SK-N-SH treated with all-trans-retinoic acid at 6 μM for 48 hours (cell line): ENCODE results near the gene ST6GAL1.

ENCODE experiments used
- ATAC-seq: fragments of 200-7000 bp; cut with Tn5 transposase; 3 replicates; pipeline ENCODE4 v1.9.1; 2020; ENCODE audit warnings: mild to moderate bottlenecking, moderate library complexity
- ARNTL ChIP-seq: fragments of 450-650 bp; formaldehyde crosslinking; IDR thresholded peaks from 2 replicates; pipeline ENCODE4 v1.5.0; 2020; ENCODE audit warnings: low read depth, mild to moderate bottlenecking, moderate library complexity, borderline replicate concordance
- BACH2 ChIP-seq: fragments of 250-450 bp; sonication (Bioruptor Pico); IDR thresholded peaks from 2 replicates; pipeline ENCODE4 v1.9.0; 2021; ENCODE audit warnings: mild to moderate bottlenecking, borderline replicate concordance
- CSDC2 ChIP-seq: fragments of 250-450 bp; sonication (Bioruptor Pico); IDR thresholded peaks from 2 replicates; pipeline ENCODE4 v1.5.0; 2020; ENCODE audit warnings: mild to moderate bottlenecking, moderate library complexity
- ESRRG ChIP-seq: fragments of 250-450 bp; sonication (Bioruptor Pico); IDR thresholded peaks from 2 replicates; pipeline ENCODE4 v1.6.1; 2021; ENCODE audit warnings: mild to moderate bottlenecking
- GLIS3 ChIP-seq: fragments of 250-450 bp; sonication (Bioruptor Pico); IDR thresholded peaks from 2 replicates; pipeline ENCODE4 v1.5.0; 2020; ENCODE audit warnings: mild to moderate bottlenecking, moderate library complexity
- ISL1 ChIP-seq: fragments of 250-450 bp; sonication (Bioruptor Pico); IDR thresholded peaks from 2 replicates; pipeline ENCODE4 v2.1.2; 2022; ENCODE audit warnings: mild to moderate bottlenecking, moderate library complexity
- OSR1 ChIP-seq: fragments of 250-450 bp; sonication (Bioruptor Pico); IDR thresholded peaks from 2 replicates; pipeline ENCODE4 v1.8.0; 2022; ENCODE audit warnings: moderate library complexity, mild to moderate bottlenecking, inconsistent platforms
- PPARA ChIP-seq: fragments of 250-450 bp; sonication (Bioruptor Pico); IDR thresholded peaks from 2 replicates; pipeline ENCODE4 v1.5.0; 2020; ENCODE audit warnings: mild to moderate bottlenecking, borderline replicate concordance
- RARB ChIP-seq: fragments of 250-450 bp; sonication (Bioruptor Pico); IDR thresholded peaks from 2 replicates; pipeline ENCODE4 v1.8.0; 2021; ENCODE audit warnings: mild to moderate bottlenecking, moderate library complexity
- TCF4 ChIP-seq: fragments of 250-450 bp; sonication (Bioruptor Pico); IDR thresholded peaks from 2 replicates; pipeline ENCODE4 v1.8.0; 2021; ENCODE audit warnings: mild to moderate bottlenecking, moderate library complexity, borderline replicate concordance
- TOX ChIP-seq: fragments of 250-450 bp; sonication (Bioruptor Pico); IDR thresholded peaks from 2 replicates; pipeline ENCODE4 v1.8.0; 2021; ENCODE audit warnings: mild to moderate bottlenecking, moderate library complexity, borderline replicate concordance
- ZC3H10 ChIP-seq: fragments of 250-450 bp; sonication (Bioruptor Pico); IDR thresholded peaks from 2 replicates; pipeline ENCODE4 v1.5.1; 2021; ENCODE audit warnings: mild to moderate bottlenecking, moderate library complexity
- ZFP3 ChIP-seq: fragments of 250-450 bp; sonication (Bioruptor Pico); IDR thresholded peaks from 2 replicates; pipeline ENCODE4 v1.5.0; 2020; ENCODE audit warnings: mild to moderate bottlenecking, moderate library complexity
- ZFP30 ChIP-seq: fragments of 450-650 bp; formaldehyde crosslinking; IDR thresholded peaks from 2 replicates; pipeline ENCODE4 v1.5.0; 2022; ENCODE audit warnings: mild to moderate bottlenecking, moderate library complexity
- ZNF565 ChIP-seq: fragments of 450-650 bp; formaldehyde crosslinking; conservative IDR thresholded peaks from 2 replicates; pipeline ENCODE4 v1.5.0; 2020; ENCODE audit warnings: low read depth, mild to moderate bottlenecking, moderate library complexity
- ZNF70 ChIP-seq: fragments of 450-650 bp; formaldehyde crosslinking; IDR thresholded peaks from 2 replicates; pipeline ENCODE4 v1.5.0; 2020; ENCODE audit warnings: mild to moderate bottlenecking, moderate library complexity
- ZNF8 ChIP-seq: fragments of 450-650 bp; formaldehyde crosslinking; IDR thresholded peaks from 2 replicates; pipeline ENCODE4 v1.5.0; 2020; ENCODE audit warnings: mild to moderate bottlenecking, moderate library complexity
- TF ChIP-seq, protein P1 (sequence below): fragments of 250-450 bp; sonication (Bioruptor Pico); IDR thresholded peaks from 2 replicates; pipeline ENCODE4 v1.5.1; 2020; ENCODE audit warnings: low read depth, mild to moderate bottlenecking, moderate library complexity
- TF ChIP-seq, protein P2 (sequence below): fragments of 250-450 bp; sonication (Bioruptor Pico); IDR thresholded peaks from 2 replicates; pipeline ENCODE4 v1.5.0; 2020; ENCODE audit warnings: mild to moderate bottlenecking, moderate library complexity
- TF ChIP-seq, protein P3 (sequence below): fragments of 250-450 bp; sonication (Bioruptor Pico); IDR thresholded peaks from 2 replicates; pipeline ENCODE4 v1.8.0; 2021; ENCODE audit warnings: low read depth, mild to moderate bottlenecking, moderate library complexity, borderline replicate concordance
- TF ChIP-seq, protein P4 (sequence below): fragments of 250-450 bp; sonication (Bioruptor Pico); IDR thresholded peaks from 2 replicates; pipeline ENCODE4 v1.5.1; 2021; ENCODE audit warnings: mild to moderate bottlenecking, moderate library complexity

ST6GAL1 gene

GRCh38 chr3:186942168-186942567, 11.8 kb downstream of the ST6GAL1 start:
- ATAC-seq = no peak
- TF ChIP-seq, protein P1, sequence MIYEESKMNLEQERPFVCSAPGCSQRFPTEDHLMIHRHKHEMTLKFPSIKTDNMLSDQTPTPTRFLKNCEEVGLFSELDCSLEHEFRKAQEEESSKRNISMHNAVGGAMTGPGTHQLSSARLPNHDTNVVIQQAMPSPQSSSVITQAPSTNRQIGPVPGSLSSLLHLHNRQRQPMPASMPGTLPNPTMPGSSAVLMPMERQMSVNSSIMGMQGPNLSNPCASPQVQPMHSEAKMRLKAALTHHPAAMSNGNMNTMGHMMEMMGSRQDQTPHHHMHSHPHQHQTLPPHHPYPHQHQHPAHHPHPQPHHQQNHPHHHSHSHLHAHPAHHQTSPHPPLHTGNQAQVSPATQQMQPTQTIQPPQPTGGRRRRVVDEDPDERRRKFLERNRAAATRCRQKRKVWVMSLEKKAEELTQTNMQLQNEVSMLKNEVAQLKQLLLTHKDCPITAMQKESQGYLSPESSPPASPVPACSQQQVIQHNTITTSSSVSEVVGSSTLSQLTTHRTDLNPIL (CRISPR knock-in tag) = no peak
- TF ChIP-seq ZFP3 (CRISPR knock-in tag) (no peak), ZNF8 (no peak), PPARA (no peak), ZC3H10 (CRISPR knock-in tag) (no peak), BACH2 (CRISPR knock-in tag) (no peak), ESRRG (CRISPR knock-in tag) (no peak), OSR1 (CRISPR knock-in tag) (no peak), TCF4 (CRISPR knock-in tag) (no peak), ARNTL (CRISPR knock-in tag) (no peak), ZFP30 (CRISPR knock-in tag) (no peak), RARB (no peak), CSDC2 (no peak), ISL1 (no peak)

GRCh38 chr3:186945255-186945823, 15.0 kb downstream of the ST6GAL1 start:
- no peak for ATAC-seq
- TF ChIP-seq GLIS3 = no peak
- no peak for TF ChIP-seq BACH2 (CRISPR knock-in tag)
- TF ChIP-seq, protein P2, sequence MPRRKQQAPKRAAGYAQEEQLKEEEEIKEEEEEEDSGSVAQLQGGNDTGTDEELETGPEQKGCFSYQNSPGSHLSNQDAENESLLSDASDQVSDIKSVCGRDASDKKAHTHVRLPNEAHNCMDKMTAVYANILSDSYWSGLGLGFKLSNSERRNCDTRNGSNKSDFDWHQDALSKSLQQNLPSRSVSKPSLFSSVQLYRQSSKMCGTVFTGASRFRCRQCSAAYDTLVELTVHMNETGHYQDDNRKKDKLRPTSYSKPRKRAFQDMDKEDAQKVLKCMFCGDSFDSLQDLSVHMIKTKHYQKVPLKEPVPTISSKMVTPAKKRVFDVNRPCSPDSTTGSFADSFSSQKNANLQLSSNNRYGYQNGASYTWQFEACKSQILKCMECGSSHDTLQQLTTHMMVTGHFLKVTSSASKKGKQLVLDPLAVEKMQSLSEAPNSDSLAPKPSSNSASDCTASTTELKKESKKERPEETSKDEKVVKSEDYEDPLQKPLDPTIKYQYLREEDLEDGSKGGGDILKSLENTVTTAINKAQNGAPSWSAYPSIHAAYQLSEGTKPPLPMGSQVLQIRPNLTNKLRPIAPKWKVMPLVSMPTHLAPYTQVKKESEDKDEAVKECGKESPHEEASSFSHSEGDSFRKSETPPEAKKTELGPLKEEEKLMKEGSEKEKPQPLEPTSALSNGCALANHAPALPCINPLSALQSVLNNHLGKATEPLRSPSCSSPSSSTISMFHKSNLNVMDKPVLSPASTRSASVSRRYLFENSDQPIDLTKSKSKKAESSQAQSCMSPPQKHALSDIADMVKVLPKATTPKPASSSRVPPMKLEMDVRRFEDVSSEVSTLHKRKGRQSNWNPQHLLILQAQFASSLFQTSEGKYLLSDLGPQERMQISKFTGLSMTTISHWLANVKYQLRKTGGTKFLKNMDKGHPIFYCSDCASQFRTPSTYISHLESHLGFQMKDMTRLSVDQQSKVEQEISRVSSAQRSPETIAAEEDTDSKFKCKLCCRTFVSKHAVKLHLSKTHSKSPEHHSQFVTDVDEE (CRISPR knock-in tag) = no peak
- TF ChIP-seq ZC3H10 (CRISPR knock-in tag) = no peak
- no peak for TF ChIP-seq RARB
- no peak for TF ChIP-seq ESRRG (CRISPR knock-in tag)
- TF ChIP-seq ZNF70 (CRISPR knock-in tag) = no peak
- TF ChIP-seq TOX (CRISPR knock-in tag) = no peak
- TF ChIP-seq, protein P3, sequence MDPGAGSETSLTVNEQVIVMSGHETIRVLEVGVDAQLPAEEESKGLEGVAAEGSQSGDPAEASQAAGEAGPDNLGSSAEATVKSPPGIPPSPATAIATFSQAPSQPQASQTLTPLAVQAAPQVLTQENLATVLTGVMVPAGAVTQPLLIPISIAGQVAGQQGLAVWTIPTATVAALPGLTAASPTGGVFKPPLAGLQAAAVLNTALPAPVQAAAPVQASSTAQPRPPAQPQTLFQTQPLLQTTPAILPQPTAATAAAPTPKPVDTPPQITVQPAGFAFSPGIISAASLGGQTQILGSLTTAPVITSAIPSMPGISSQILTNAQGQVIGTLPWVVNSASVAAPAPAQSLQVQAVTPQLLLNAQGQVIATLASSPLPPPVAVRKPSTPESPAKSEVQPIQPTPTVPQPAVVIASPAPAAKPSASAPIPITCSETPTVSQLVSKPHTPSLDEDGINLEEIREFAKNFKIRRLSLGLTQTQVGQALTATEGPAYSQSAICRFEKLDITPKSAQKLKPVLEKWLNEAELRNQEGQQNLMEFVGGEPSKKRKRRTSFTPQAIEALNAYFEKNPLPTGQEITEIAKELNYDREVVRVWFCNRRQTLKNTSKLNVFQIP (CRISPR knock-in tag) = no peak
- no peak for TF ChIP-seq ZNF565 (CRISPR knock-in tag)

GRCh38 chr3:186946756-186947375, 16.5 kb downstream of the ST6GAL1 start:
- TF ChIP-seq ISL1 (no peak), RARB (no peak), ZFP30 (CRISPR knock-in tag) (no peak), CSDC2 (no peak), ZNF565 (CRISPR knock-in tag) (no peak), ZFP3 (CRISPR knock-in tag) (no peak), ARNTL (CRISPR knock-in tag) (no peak), GLIS3 (no peak), TOX (CRISPR knock-in tag) (no peak)
- TF ChIP-seq, protein P1 (CRISPR knock-in tag) = no peak
- TF ChIP-seq, protein P4, sequence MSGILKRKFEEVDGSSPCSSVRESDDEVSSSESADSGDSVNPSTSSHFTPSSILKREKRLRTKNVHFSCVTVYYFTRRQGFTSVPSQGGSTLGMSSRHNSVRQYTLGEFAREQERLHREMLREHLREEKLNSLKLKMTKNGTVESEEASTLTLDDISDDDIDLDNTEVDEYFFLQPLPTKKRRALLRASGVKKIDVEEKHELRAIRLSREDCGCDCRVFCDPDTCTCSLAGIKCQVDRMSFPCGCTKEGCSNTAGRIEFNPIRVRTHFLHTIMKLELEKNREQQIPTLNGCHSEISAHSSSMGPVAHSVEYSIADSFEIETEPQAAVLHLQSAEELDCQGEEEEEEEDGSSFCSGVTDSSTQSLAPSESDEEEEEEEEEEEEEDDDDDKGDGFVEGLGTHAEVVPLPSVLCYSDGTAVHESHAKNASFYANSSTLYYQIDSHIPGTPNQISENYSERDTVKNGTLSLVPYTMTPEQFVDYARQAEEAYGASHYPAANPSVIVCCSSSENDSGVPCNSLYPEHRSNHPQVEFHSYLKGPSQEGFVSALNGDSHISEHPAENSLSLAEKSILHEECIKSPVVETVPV (CRISPR knock-in tag) = no peak
- no peak for ATAC-seq
